Measurements from ENCODE around the gene WHAMM.

Gene WHAMM

GRCh38 chr15:82808634-82809041, 790 bp upstream of the WHAMM start (continued):
- TF ChIP-seq ZNF692 (tag by site-specific recombination; IDR thresholded peaks at IDR 0.05) (peak; percentile 59), ZNF350 (tag by site-specific recombination; IDR thresholded peaks at IDR 0.05) (no peak), ZFP41 (tag by site-specific recombination; IDR thresholded peaks at IDR 0.05; ENCODE audit: borderline replicate concordance) (no peak), SP3 (tag by site-specific recombination; IDR thresholded peaks at IDR 0.05) (peak; percentile 35; the same call in 1 of the 2 replicates), ZFP37 (tag by site-specific recombination; IDR thresholded peaks at IDR 0.05) (no peak), IKZF3 (tag by site-specific recombination; IDR thresholded peaks at IDR 0.05) (peak; percentile 57; the same call in 1 of the 2 replicates), ZNF501 (tag by site-specific recombination; IDR thresholded peaks at IDR 0.05) (no peak; the same call in 1 of the 2 replicates), TCF7L2 (IDR thresholded peaks at IDR 0.05; ENCODE audit: borderline replicate concordance, low read depth, low read length) (no peak), ZNF202 (tag by site-specific recombination; IDR thresholded peaks at IDR 0.05; ENCODE audit: borderline replicate concordance) (no peak), SP2 (tag by site-specific recombination; IDR thresholded peaks at IDR 0.05) (0 out of 2 replicates have a peak, but pooled peaks have one; percentile 14), ZNF133 (tag by site-specific recombination; IDR thresholded peaks at IDR 0.05) (no peak), ZNF610 (tag by site-specific recombination; IDR thresholded peaks at IDR 0.05; ENCODE audit: borderline replicate concordance) (no peak), SCRT1 (tag by site-specific recombination; IDR thresholded peaks at IDR 0.05; ENCODE audit: borderline replicate concordance) (peak; percentile 85; the same call in 1 of the 2 replicates), ZNF221 (tag by site-specific recombination; IDR thresholded peaks at IDR 0.05; ENCODE audit: borderline replicate concordance) (no peak), ZNF2 (tag by site-specific recombination; IDR thresholded peaks at IDR 0.05) (peak; percentile 49; the same call in 1 of the 2 replicates), ZFHX2 (tag by site-specific recombination; conservative IDR thresholded peaks at IDR 0.05) (no peak), RBAK (tag by site-specific recombination; IDR thresholded peaks at IDR 0.05) (no peak), ZBTB48 (tag by site-specific recombination; IDR thresholded peaks at IDR 0.05) (peak; percentile 47; the same call in 1 of the 2 replicates), ZFP3 (tag by site-specific recombination; IDR thresholded peaks at IDR 0.05; ENCODE audit: low read depth) (no peak), ZSCAN16 (tag by site-specific recombination; IDR thresholded peaks at IDR 0.05) (no peak), ZNF571 (tag by site-specific recombination; IDR thresholded peaks at IDR 0.05) (no peak), ZNF785 (tag by site-specific recombination; IDR thresholded peaks at IDR 0.05) (no peak), PBX3 (CRISPR knock-in tag; IDR thresholded peaks at IDR 0.05) (no peak), PRDM1 (tag by site-specific recombination; IDR thresholded peaks at IDR 0.05) (peak; percentile 88)
- TF ChIP-seq, protein P1, sequence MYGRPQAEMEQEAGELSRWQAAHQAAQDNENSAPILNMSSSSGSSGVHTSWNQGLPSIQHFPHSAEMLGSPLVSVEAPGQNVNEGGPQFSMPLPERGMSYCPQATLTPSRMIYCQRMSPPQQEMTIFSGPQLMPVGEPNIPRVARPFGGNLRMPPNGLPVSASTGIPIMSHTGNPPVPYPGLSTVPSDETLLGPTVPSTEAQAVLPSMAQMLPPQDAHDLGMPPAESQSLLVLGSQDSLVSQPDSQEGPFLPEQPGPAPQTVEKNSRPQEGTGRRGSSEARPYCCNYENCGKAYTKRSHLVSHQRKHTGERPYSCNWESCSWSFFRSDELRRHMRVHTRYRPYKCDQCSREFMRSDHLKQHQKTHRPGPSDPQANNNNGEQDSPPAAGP (tag by site-specific recombination; IDR thresholded peaks at IDR 0.05), result no peak
- TF ChIP-seq, protein P2, sequence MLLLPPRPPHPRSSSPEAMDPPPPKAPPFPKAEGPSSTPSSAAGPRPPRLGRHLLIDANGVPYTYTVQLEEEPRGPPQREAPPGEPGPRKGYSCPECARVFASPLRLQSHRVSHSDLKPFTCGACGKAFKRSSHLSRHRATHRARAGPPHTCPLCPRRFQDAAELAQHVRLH (tag by site-specific recombination; IDR thresholded peaks at IDR 0.05), result no peak

Measured in HEK293 (cell line).